ENCODE data around the gene UGT1A9. TPM values are rescaled to one million over a fixed set of nuclear protein-coding genes. Genes with fewer than 3 reads are reported as not detected.
"Not testable (repeated sequence)": the region's sequence is repeated elsewhere in the genome, so short reads cannot be mapped to it uniquely, and the experiment has no call there.

The UGT1A9 gene
- total RNA-seq, 2 donors from 2014 or later, result not detected

- H3K36me3 ChIP-seq, result no peaks in the 10 kb centered on the region
These were observed 20.7 kb upstream of the UGT1A9 start for GRCh38 chr2:233650981-233651380.

DNA sequence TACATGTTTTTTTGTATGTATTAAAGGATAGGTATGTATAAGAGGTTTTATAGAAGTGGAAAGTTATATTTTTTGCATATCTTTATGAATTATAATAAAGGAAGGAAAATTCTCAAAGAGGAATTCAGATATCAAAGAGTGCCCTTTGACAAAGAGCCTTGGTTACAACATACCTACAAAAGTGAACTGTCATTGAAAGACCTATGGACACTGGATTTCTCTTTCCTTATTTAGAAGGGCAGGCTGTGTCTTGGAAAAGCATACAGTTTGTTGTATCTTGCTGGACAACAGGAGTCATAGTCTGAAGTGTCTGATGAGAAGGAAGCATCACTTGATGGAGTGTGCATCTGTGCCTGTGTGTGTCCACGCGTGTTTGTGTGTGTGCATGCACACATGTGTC lies 20.3 kb upstream of the UGT1A9 start:
- Histone ChIP-seq H3K4me1 (no peaks in the 10 kb centered on the region), H3K36me3 (no peaks in the 10 kb centered on the region), H3K27me3 (no peaks in the 10 kb centered on the region), H3K4me3 (no peak overlapping the region), H3K9me3 (no peaks in the 10 kb centered on the region), H3K27ac (no peak overlapping the region)
- DNase-seq (ENCODE audit: low spot score), result no peak
- TF ChIP-seq CTCF (IDR thresholded peaks at IDR 0.05), result no peak

More at GRCh38 chr2:233650981-233651380, 20.7 kb upstream of the UGT1A9 start:
- Histone ChIP-seq H3K4me1 (no peaks in the 10 kb centered on the region), H3K4me3 (no peak overlapping the region), H3K27ac (no peak overlapping the region), H3K27me3 (no peaks in the 10 kb centered on the region), H3K9me3 (peaks cover 0 to 1% of the 10 kb centered on the region in 2 donors)
- TF ChIP-seq CTCF (IDR thresholded peaks at IDR 0.05), result no peak
- no peak for DNase-seq (ENCODE audit: low spot score)

- H3K4me1 ChIP-seq, result no peaks in the 10 kb centered on the region
- no peak overlapping the region for H3K4me3 ChIP-seq
- H3K27ac ChIP-seq, result no peak overlapping the region
- H3K27me3 ChIP-seq, result no peaks in the 10 kb centered on the region
- no peak for DNase-seq (ENCODE audit: low spot score)
- H3K9me3 ChIP-seq, result no peaks in the 10 kb centered on the region
- no peaks in the 10 kb centered on the region for H3K36me3 ChIP-seq
- no peak for TF ChIP-seq CTCF (IDR thresholded peaks at IDR 0.05)
These were observed 17.2 kb upstream of the UGT1A9 start for GRCh38 chr2:233654501-233654900.

GRCh38 chr2:233655043-233655442 lies 16.7 kb upstream of the UGT1A9 start:
- Histone ChIP-seq H3K27ac (no peak overlapping the region), H3K9me3 (no peaks in the 10 kb centered on the region), H3K4me3 (no peak overlapping the region), H3K4me1 (no peaks in the 10 kb centered on the region), H3K27me3 (no peaks in the 10 kb centered on the region), H3K36me3 (no peaks in the 10 kb centered on the region)
- no peak for TF ChIP-seq CTCF (IDR thresholded peaks at IDR 0.05)
- DNase-seq (ENCODE audit: low spot score), result no peak

- not testable (repeated sequence) for H3K4me3 ChIP-seq; H3K36me3 ChIP-seq; H3K9me3 ChIP-seq; DNase-seq (ENCODE audit: low spot score); H3K27ac ChIP-seq; H3K27me3 ChIP-seq; H3K4me1 ChIP-seq
These were observed 15.8 kb upstream of the UGT1A9 start for GRCh38 chr2:233655943-233656342.

DNA sequence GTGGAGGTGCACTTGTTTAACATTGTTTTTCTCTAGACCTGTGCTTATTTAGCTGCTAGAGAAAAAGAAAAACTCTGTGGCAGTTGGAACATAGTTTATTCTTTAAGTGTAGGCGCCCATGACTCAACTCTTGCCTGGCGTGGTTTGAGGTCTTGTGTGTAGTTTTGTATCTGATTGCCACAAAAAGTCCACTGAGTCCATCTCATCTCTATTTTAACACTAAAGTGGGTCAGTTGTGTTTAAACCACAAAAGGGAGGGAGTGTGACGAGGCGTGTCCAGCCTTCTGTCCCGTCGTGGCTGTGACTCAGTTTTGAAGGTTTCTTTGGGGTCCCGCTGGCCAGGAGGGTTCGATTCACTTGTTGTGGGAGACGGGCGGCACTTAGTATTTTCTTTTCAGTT lies 15.3 kb upstream of the UGT1A9 start:
- no peaks in the 10 kb centered on the region for H3K36me3 ChIP-seq
- TF ChIP-seq CTCF (IDR thresholded peaks at IDR 0.05), result no peak
- DNase-seq (ENCODE audit: low spot score), result no peak

More for the DNA sequence above, 15.3 kb upstream of the UGT1A9 start:
- Histone ChIP-seq H3K27ac (no peak overlapping the region), H3K4me1 (no peaks in the 10 kb centered on the region), H3K4me3 (no peak overlapping the region), H3K9me3 (no peaks in the 10 kb centered on the region), H3K27me3 (no peaks in the 10 kb centered on the region)

Data from right atrium auricular region (tissue), 2 donors.